ENCODE data around the gene CTBP2. TPM values are rescaled to one million over a fixed set of nuclear protein-coding genes. Genes with fewer than 3 reads are reported as not detected.

CTBP2 gene
- total and polyA plus RNA-seq, 2 of the 13 experiments (the other 11 are each of a cell fraction or from before 2014, with no cell fraction given), result 0.08 TPM; not detected in 1

- FAIRE-seq, result no peak
- TF ChIP-seq ZXDC (CRISPR knock-in tag; IDR thresholded peaks at IDR 0.05), result no peak
- TF ChIP-seq SP2 (CRISPR knock-in tag; IDR thresholded peaks at IDR 0.05), result no peak
- no peak for TF ChIP-seq AKNA (CRISPR knock-in tag; IDR thresholded peaks at IDR 0.05; ENCODE audit: borderline replicate concordance)
- TF ChIP-seq ZSCAN25 (CRISPR knock-in tag; IDR thresholded peaks at IDR 0.05), result no peak
- no peak for TF ChIP-seq MAF1 (CRISPR knock-in tag; IDR thresholded peaks at IDR 0.05; ENCODE audit: borderline replicate concordance)
- TF ChIP-seq SMAD9 (CRISPR knock-in tag; IDR thresholded peaks at IDR 0.05), result no peak
- TF ChIP-seq ZNF326 (CRISPR knock-in tag; IDR thresholded peaks at IDR 0.05; ENCODE audit: borderline replicate concordance), result no peak
- TF ChIP-seq ZNF484 (CRISPR knock-in tag; IDR thresholded peaks at IDR 0.05; ENCODE audit: borderline replicate concordance, low read depth), result no peak
- no peak for TF ChIP-seq ESRRA (CRISPR knock-in tag; IDR thresholded peaks at IDR 0.05; ENCODE audit: low read depth)
- TF ChIP-seq ZNF256 (CRISPR knock-in tag; conservative IDR thresholded peaks at IDR 0.05), result no peak
- TF ChIP-seq ARNTL (CRISPR knock-in tag; IDR thresholded peaks at IDR 0.05), result no peak
- TF ChIP-seq ATF5 (CRISPR knock-in tag; IDR thresholded peaks at IDR 0.05; ENCODE audit: low read depth), result no peak
- TF ChIP-seq E2F2 (CRISPR knock-in tag; IDR thresholded peaks at IDR 0.05; ENCODE audit: borderline replicate concordance), result no peak
Measured at GRCh38 chr10:125208854-125209565, 48.6 kb upstream of the CTBP2 start.

More at GRCh38 chr10:125208854-125209565, 48.6 kb upstream of the CTBP2 start:
- Histone ChIP-seq H3K4me3 (replicated peaks in 1 of 3; ENCODE audit: insufficient read depth in 1 of 3, low read depth in 2 of 3, low read length in 3 of 3) (no peak overlapping the region), H3K27me3 (ENCODE audit: control insufficient read depth in 1 of 2, insufficient read depth in 2 of 2, low read length in 2 of 2) (peaks cover 1 to 25% of the 10 kb centered on the region in 2 experiments; a peak in 2 of 5 replicates), H3K4me2 (ENCODE audit: low read depth, low read length) (no peak overlapping the region), H3K9ac (ENCODE audit: insufficient read depth, low read depth, low read length) (no peak overlapping the region), H3K4me1 (ENCODE audit: insufficient read depth, low read length) (no peaks in the 10 kb centered on the region), H3K27ac (ENCODE audit: extremely low read length, insufficient read depth, low read length) (no peak overlapping the region), H4K20me1 (ENCODE audit: insufficient read depth, low read length) (no peaks in the 10 kb centered on the region), H3K79me2 (ENCODE audit: insufficient read depth, low read length) (no peaks in the 10 kb centered on the region), H3K9me3 (ENCODE audit: low read length) (no peaks in the 10 kb centered on the region), H2AFZ (ENCODE audit: low read length) (no peak overlapping the region), H3K36me3 (replicated peaks in 1 of 2; ENCODE audit: control insufficient read depth in 1 of 2, insufficient read depth in 2 of 2, low read length in 2 of 2) (no peaks in the 10 kb centered on the region)
- ATAC-seq (no peak), DNase-seq (ENCODE audit: low spot score) (no peak)
- POLR2A ChIA-PET, result no interaction called here
- no TSS peak for BruUV-seq (replicated peaks)
- in situ Hi-C loops (cut with HindIII; ENCODE audit: extremely low pct_ligation_motif_present, low pct_unique_long_range_greater_than_20kb), result no loop called here
- WGBS (ENCODE audit: low lambda C conversion rate), result 62% methylated on average over 18 of the region's 23 CpGs
- CTCF ChIA-PET (ENCODE audit: low intra/inter-chr PET ratio, low total read pairs), result no interaction called here
- intact Hi-C loops (cut with micrococcal nuclease; ENCODE audit: unreplicated experiment), result no loop called here

Data from HepG2 (cell line).